Fibroblast of pulmonary artery (primary cell): ENCODE data around the gene MOB2.

Experiments
- DNase-seq: peaks from one replicate; pipeline ENCODE4 v3.0.0-alpha.2; 2010; ENCODE audit warnings: low read depth
- H3K4me3 ChIP-seq: replicated peaks from 2 replicates; pipeline ENCODE4 v1.5.1; 2011; ENCODE audit warnings: low read depth, mild to moderate bottlenecking, control low read depth, low read length, moderate library complexity
- CTCF ChIP-seq: IDR thresholded peaks from 2 replicates; pipeline ENCODE4 v1.5.1; 2011; ENCODE audit warnings: mild to moderate bottlenecking, control low read depth, low read length, inconsistent platforms; ENCODE audit errors: missing control alignments

MOB2 gene

GRCh38 chr11:1531449-1532013 is 45.0 kb upstream of the MOB2 start:
- no peak for DNase-seq
- no peak overlapping the region for H3K4me3 ChIP-seq
- no peak for TF ChIP-seq CTCF

GRCh38 chr11:1530686-1531448 is 44.3 kb upstream of the MOB2 start:
- DNase-seq, result no peak
- H3K4me3 ChIP-seq, result no peak overlapping the region
- no peak for TF ChIP-seq CTCF

- no peak overlapping the region for H3K4me3 ChIP-seq
- TF ChIP-seq CTCF, result no peak
- DNase-seq, result no peak
Observed at GRCh38 chr11:1529774-1530173, 43.2 kb upstream of the MOB2 start.

- DNase-seq, result no peak
- no peak overlapping the region for H3K4me3 ChIP-seq
- TF ChIP-seq CTCF, result no peak
Observed at GRCh38 chr11:1529286-1529685, 42.7 kb upstream of the MOB2 start.

- no peak overlapping the region for H3K4me3 ChIP-seq
- no peak for DNase-seq
- no peak for TF ChIP-seq CTCF
Observed at GRCh38 chr11:1528710-1529109, 42.1 kb upstream of the MOB2 start.

- DNase-seq, result no peak
- H3K4me3 ChIP-seq, result no peak overlapping the region
- no peak for TF ChIP-seq CTCF
Observed at GRCh38 chr11:1526785-1527184, 40.2 kb upstream of the MOB2 start.

GRCh38 chr11:1523779-1524178 is 37.2 kb upstream of the MOB2 start:
- no peak for DNase-seq
- H3K4me3 ChIP-seq, result no peak overlapping the region
- no peak for TF ChIP-seq CTCF
